NCI-H510A treated with DMSO at 0.1 percent for 48 hours (cell line): ENCODE measurements around the gene RNU7-1.

Source experiments
- DNase-seq: peaks from one replicate; lab custom pipeline; 2025; lab: John Stamatoyannopoulos, UW

RNU7-1 gene

DNA sequence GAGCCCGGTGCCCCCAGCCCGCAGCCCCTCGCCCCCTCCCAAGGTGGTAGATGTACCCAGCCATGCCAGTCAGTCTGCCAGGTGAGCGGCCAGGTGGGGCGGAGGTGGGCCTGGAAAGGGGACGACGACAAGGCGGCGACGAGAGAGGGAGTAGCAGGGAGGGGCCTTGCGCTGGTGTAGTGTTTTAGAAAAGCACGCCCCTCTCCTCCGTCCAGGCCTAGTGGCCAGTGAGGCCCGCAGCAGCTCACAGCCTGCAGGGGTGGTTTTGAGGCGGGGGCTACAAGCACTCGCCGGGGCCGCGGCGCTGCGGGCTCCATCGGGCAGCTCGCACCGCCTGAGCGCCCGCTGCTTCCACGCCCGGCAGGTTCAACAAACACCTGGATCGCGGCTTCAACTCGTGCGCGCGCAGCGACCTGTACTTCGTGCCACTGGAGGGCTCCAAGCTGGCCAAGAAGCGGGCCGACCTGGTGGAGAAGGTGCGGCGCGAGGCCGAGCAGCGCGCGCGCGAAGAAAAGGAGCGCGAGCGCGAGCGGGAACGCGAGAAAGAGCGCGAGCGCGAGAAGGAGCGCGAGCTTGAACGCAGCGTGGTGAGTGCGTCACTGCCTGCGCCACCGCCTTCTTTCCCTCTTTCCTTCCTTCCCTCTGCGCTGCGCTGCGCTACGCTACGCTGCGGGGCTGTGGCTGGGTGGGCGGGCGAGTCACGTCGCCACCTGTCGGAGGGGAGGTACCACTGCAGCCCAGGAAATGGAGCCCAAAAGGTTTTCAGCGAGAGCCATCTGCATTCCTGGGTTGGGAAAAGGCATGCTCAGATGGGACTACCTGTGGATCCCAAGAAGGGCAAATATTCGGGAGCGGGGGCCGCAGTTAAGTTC is 5.9 kb upstream of the RNU7-1 start:
- DNase-seq: peak; percentile 81

DNA sequence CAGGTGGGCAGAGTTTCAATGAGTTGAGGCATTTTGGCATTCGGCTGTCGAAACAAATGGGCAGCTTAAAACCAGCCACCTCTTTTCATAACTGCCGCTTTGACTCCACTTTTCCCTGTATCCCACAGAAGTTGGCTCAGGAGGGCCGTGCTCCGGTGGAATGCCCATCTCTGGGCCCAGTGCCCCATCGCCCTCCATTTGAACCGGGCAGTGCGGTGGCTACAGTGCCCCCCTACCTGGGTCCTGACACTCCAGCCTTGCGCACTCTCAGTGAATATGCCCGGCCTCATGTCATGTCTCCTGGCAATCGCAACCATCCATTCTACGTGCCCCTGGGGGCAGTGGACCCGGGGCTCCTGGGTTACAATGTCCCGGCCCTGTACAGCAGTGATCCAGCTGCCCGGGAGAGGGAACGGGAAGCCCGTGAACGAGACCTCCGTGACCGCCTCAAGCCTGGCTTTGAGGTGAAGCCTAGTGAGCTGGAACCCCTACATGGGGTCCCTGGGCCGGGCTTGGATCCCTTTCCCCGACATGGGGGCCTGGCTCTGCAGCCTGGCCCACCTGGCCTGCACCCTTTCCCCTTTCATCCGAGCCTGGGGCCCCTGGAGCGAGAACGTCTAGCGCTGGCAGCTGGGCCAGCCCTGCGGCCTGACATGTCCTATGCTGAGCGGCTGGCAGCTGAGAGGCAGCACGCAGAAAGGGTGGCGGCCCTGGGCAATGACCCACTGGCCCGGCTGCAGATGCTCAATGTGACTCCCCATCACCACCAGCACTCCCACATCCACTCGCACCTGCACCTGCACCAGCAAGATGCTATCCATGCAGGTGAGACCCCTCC is 5.0 kb upstream of the RNU7-1 start:
- no peak for DNase-seq

DNA sequence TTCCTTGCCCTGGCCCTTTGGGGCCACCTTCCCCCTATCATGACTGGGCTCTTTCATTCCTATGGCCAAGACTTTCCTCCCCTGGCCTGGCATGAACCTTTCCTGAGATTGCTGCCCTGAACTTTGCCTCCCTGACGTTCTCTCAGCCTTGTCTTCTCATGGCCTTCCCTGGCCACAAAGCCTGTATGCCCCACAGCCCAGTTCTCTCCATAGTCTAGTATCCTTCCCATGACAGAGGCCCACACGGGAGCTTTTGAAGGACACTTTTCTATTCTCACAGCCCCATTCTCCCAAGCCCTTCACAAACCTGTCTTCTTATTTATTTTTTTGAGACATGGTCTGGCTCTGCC is 4.5 kb upstream of the RNU7-1 start:
- no peak for DNase-seq

GRCh38 chr12:6941267-6941666 is 2.3 kb upstream of the RNU7-1 start:
- no peak for DNase-seq

DNA sequence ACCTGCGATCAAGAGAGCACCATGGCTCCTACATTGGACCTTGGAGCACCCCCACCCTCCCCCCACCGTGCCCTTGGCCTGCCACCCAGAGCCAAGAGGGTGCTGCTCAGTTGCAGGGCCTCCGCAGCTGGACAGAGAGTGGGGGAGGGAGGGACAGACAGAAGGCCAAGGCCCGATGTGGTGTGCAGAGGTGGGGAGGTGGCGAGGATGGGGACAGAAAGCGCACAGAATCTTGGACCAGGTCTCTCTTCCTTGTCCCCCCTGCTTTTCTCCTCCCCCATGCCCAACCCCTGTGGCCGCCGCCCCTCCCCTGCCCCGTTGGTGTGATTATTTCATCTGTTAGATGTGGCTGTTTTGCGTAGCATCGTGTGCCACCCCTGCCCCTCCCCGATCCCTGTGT is 1.8 kb upstream of the RNU7-1 start:
- DNase-seq: no peak

DNA sequence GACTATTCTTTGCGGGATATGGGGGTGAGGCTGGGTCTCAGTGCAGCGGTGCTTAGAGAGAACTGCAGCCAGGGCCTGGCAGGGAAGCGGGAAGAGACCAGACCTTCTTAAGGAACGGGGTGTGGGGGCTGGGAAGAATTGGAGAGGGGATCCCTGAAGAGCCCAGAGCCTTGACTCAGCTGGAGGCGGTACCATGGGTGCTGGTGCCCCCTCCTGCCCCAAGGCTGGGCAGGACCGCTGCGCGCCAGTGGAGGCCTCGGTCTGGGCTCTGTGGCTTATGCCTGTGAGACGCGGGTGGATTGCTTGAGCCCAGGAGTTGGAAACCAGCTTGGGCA is 1.3 kb upstream of the RNU7-1 start:
- no peak for DNase-seq

DNA sequence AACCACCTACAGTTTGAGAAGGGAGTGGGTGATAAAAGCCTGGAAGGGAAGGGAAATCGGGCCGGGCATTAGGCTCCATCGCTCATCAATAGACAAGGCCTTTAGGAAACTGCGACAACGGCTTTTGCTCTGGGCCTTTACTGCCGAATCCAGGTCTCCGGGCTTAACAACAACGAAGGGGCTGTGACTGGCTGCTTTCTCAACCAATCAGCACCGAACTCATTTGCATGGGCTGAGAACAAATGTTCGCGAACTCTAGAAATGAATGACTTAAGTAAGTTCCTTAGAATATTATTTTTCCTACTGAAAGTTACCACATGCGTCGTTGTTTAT is 261 bp upstream of the RNU7-1 start:
- DNase-seq: peak; percentile 81

- peak; percentile 78 for DNase-seq
These were observed 968 bp downstream of the RNU7-1 start for GRCh38 chr12:6944381-6945186.

DNA sequence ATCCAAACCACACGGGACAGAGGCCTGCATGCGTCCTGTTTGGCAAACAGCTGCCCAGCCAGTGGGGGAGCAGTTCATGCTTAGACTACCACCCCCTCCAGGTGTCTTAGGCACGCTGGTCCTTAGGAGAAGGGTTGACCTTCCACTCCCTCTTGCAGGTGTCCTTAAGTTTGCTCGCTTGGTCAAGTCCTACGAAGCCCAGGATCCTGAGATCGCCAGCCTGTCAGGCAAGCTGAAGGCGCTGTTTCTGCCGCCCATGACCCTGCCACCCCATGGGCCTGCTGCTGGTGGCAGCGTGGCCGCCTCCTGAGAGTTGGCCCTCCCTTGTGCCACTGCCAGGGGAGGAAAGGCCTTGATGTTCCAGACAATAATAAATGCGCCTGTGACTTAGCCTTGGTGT is 2.0 kb downstream of the RNU7-1 start:
- no peak for DNase-seq

GRCh38 chr12:6946033-6946919 is 2.7 kb downstream of the RNU7-1 start:
- DNase-seq: peak; percentile 89

DNA sequence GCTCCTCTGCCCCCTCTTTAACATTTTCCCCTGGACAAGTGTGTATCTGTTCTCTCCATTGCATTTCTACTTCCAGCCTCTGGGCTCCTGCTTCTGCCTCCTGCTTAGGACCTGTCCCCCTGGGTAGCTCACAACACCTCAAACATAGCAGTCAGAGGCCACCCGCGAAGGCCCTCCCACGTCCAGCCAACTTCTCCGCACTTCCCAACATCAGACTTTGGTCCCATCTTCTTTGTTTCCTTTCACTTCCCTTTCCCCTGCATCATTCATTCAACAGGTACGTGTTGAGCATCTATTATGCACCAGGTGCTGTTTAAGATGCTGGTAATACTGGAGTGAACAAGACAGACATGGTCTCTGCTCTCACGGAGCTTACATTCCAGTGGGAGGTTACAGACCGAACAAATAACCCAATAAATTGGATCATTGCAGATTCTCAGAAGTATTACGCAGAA is 3.3 kb downstream of the RNU7-1 start:
- DNase-seq: no peak

GRCh38 chr12:6947615-6948014 is 4.0 kb downstream of the RNU7-1 start:
- DNase-seq: no peak

GRCh38 chr12:6948873-6949594 is 5.4 kb downstream of the RNU7-1 start:
- DNase-seq: no peak

DNA sequence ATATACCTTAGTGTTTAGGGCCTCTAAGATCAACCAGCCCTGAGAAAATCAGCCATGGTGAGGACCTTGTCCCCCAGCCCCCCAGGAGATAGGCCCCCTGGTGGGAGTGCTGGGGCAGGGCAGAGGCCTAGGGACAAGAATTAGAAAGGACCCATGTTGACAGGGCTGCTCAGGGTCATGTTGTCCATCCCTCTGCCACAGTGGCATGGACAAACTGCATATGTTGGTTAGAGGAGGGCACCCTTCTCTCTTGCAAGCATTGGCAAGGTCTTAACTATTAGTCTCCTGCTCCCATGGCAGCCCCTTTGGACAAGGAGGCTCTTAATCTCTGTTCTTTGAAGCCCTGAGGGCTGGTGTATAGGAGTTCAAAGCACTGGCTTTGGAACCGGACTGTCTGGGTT is 6.8 kb downstream of the RNU7-1 start:
- no peak for DNase-seq

DNA sequence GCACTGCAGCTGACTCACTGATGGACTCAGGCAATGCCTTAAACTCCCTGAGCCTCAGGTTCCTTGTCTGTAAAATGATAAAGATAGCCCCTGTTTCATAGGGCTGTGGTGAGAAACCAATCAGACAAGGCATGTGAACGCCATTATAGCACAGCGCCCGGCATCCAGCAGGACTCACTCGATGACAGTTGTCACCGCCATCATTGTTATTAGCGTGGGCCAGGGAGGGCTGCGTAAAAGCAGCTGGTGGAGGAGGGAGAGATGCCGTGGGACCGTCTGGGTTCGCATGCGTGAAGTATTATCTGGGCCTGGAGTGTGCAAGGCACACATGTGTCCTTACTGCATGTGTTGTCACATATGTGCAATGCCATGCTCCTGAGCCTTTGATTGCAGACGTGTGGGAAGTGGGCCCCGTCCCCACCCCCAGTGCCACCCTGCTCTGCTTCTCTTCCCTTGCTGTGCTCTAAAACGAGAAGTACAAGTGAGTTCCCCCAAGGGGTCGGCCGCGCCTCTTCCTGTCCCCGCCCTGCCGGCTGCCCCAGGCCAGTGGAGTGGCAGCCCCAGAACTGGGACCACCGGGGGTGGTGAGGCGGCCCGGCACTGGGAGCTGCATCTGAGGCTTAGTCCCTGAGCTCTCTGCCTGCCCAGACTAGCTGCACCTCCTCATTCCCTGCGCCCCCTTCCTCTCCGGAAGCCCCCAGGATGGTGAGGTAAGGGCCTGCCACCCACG is 7.4 kb downstream of the RNU7-1 start, which contains the start of gene PTPN6:
Gene PTPN6, plus strand, starts transcription at position 546 of the 730 bp plus-strand sequence. Its CDS starts 157 bp downstream, at position 703.
- DNase-seq: no peak

- DNase-seq: no peak
These were observed 8.0 kb downstream of the RNU7-1 start for GRCh38 chr12:6951551-6952120.

- DNase-seq: no peak
These were observed 8.7 kb downstream of the RNU7-1 start for GRCh38 chr12:6952121-6952862.

GRCh38 chr12:6952863-6953441 is 9.3 kb downstream of the RNU7-1 start:
- no peak for DNase-seq
